Stomach (tissue), 9 donors: Measurements from ENCODE around the gene APBA1. TPM values are rescaled to one million over a fixed set of nuclear protein-coding genes. Genes with fewer than 3 reads are reported as not detected.

Experiments used
- DNase-seq, 2 donors: peaks; one replicate each; pipeline versions ENCODE4 v3.0.0 to v3.0.0-alpha.2; 2013 to 2019
- H3K27ac ChIP-seq, 5 donors: fragments of 200-600 bp in 4 of 5; sonication (generic) in 4 of 5; one replicate each; pipeline ENCODE4 v1.5.1; 2013 to 2019; ENCODE audit warnings: mild to moderate bottlenecking in 1 of 5, moderate library complexity in 1 of 5
- H3K27me3 ChIP-seq, 3 donors: fragments of 200-600 bp; sonication (generic); one replicate each; pipeline ENCODE4 v1.5.1; 2017 to 2019; ENCODE audit warnings: mixed run types in 1 of 3
- H3K36me3 ChIP-seq, 4 donors: fragments of 200-600 bp; sonication (generic); 1 replicate in 3 of 4; 2 replicates in 1 of 4; pipeline ENCODE4 v1.5.1; 2016 to 2019
- H3K4me1 ChIP-seq, 4 donors: fragments of 200-600 bp; sonication (generic); one replicate each; pipeline ENCODE4 v1.5.1; 2016 to 2019
- H3K4me3 ChIP-seq, 4 donors: fragments of 200-600 bp; sonication (generic) in 3 of 4; one replicate each; pipeline ENCODE4 v1.5.1; 2016 to 2019; ENCODE audit warnings: mild to moderate bottlenecking in 1 of 4
- H3K9me3 ChIP-seq, 4 donors: fragments of 200-600 bp; sonication (generic); one replicate each; pipeline ENCODE4 v1.5.1; 2016 to 2019
- EP300 ChIP-seq: sonication (generic); formaldehyde crosslinking; IDR thresholded peaks from one replicate; pipeline ENCODE4 v1.6.1; 2017; ENCODE audit warnings: antibody characterized with exemption
- POLR2A ChIP-seq, 4 donors: fragments of 450-650 bp; IDR thresholded peaks; one replicate each; pipeline ENCODE4 v1.6.1; 2016; ENCODE audit warnings: antibody characterized with exemption in 4 of 4, control low read depth in 2 of 4, mild to moderate bottlenecking in 1 of 4, moderate library complexity in 1 of 4
- POLR2AphosphoS5 ChIP-seq, 3 donors: sonication (generic); formaldehyde crosslinking; IDR thresholded peaks; one replicate each; pipeline ENCODE4 v1.6.1; 2016; ENCODE audit warnings: antibody characterized with exemption in 3 of 3
- WGBS, 5 donors: extraction: QIAGEN DNeasy Blood & Tissue Kit in 3 of 5; methylation state at CpG; one replicate each; pipeline versions ENCODE4 v1.1.5 to v1.1.7; 2013 to 2018; 5-methylcytosine and 5-hydroxymethylcytosine counted together
- intact Hi-C: fragments of 100-400 bp; cut with DNase I; formaldehyde crosslinking; loops from one replicate; pipeline ENCODE4 v1.15.1; 2023; ENCODE audit warnings: low total_unique reads
- polyA plus RNA-seq, 3 donors: library from polyadenylated mRNA; stranded (reverse); fragments of 200-250 nt; gene quantifications; one replicate each; pipeline ENCODE4 v1.2.3, GENCODE V29; 2013
- total RNA-seq, 5 donors: library from RNA; depleted of rRNA; stranded (reverse); fragments of >200 nt; gene quantifications; one replicate each; pipeline versions ENCODE4 v1.1.0 to v1.2.3, GENCODE V29; 2014 to 2016
- TF ChIP-seq, protein P1 (sequence below), 7 experiments: fragments of 450-650 bp in 4 of 7; fragments of 200-600 bp in 3 of 7; sonication (generic) in 3 of 7; IDR thresholded peaks; one replicate each; pipeline ENCODE4 v1.5.1; 2016 to 2019; ENCODE audit warnings: antibody characterized with exemption in 7 of 7, control low read depth in 2 of 7, mild to moderate bottlenecking in 1 of 7
- donor health status: healthy with polysubstance abuse.
- donor health status: Bipolar disorder and iron deficiency.
- donor health status: healthy.

Gene APBA1
- total and polyA plus RNA-seq, 8 donors: 0.50 to 14.2 (median 3.2) TPM

DNA sequence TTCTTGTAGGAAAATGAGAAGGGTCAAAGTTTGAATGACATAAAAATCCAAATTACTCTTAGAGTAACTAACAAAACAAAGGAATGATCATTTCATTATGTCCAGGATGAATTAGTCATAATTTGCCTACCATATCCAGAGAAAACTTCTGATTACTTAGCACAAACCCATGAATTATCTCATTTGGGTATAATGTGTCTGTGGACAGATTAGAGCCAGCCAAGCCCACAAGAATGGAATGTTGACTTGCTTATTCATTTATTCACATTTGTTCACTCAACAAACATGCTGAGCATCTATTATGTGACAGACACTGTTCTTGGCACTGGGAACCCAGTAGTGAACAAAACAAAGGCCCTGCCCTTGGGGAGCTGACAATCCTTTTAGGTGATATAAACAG is 87.4 kb downstream of the APBA1 start:
- peaks cover 0 to 8% (median 2%) of the 10 kb centered on the region in 4 donors for H3K4me1 ChIP-seq
- TF ChIP-seq POLR2A (IDR thresholded peaks at IDR 0.05) (no peak), POLR2AphosphoS5 (IDR thresholded peaks at IDR 0.05) (no peak), EP300 (no peak)
- TF ChIP-seq, protein P1, sequence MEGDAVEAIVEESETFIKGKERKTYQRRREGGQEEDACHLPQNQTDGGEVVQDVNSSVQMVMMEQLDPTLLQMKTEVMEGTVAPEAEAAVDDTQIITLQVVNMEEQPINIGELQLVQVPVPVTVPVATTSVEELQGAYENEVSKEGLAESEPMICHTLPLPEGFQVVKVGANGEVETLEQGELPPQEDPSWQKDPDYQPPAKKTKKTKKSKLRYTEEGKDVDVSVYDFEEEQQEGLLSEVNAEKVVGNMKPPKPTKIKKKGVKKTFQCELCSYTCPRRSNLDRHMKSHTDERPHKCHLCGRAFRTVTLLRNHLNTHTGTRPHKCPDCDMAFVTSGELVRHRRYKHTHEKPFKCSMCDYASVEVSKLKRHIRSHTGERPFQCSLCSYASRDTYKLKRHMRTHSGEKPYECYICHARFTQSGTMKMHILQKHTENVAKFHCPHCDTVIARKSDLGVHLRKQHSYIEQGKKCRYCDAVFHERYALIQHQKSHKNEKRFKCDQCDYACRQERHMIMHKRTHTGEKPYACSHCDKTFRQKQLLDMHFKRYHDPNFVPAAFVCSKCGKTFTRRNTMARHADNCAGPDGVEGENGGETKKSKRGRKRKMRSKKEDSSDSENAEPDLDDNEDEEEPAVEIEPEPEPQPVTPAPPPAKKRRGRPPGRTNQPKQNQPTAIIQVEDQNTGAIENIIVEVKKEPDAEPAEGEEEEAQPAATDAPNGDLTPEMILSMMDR (IDR thresholded peaks at IDR 0.05): no peak
- H3K27me3 ChIP-seq: no peaks in the 10 kb centered on the region
- H3K9me3 ChIP-seq: no peaks in the 10 kb centered on the region
- H3K4me3 ChIP-seq: no peak overlapping the region
- no peak for DNase-seq
- no peak overlapping the region for H3K27ac ChIP-seq
- H3K36me3 ChIP-seq: no peaks in the 10 kb centered on the region
- intact Hi-C loops: no loop called here

DNA sequence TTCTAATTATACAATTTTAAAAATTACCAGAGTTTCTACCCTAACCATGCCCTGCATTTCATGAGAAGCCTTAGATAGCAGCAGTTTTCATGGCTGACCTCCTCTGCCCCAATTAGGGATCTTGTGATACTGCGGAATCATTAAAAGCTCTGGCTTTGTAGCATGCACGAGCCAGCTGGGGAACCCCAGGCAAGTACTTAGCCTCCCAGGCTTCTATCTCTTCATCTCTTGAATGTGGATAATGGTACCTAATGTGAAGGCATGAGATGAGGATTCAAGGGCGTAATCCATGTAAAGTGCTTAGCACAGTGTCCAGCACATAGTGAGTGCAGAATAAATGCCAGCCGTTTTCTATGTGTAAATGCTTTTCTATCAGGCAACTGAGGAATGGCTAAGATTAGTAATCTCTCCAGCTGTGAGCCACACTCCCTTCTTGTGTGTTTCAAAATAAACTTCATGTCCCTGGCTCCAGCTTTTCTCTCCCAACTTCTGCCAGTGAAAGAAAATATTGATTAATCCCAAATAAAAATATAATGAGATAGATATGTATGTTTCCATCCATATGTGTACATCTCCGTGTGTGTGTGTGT is 88.4 kb downstream of the APBA1 start:
- Histone ChIP-seq H3K27ac (no peak overlapping the region), H3K9me3 (no peaks in the 10 kb centered on the region), H3K4me1 (peaks cover 0 to 8% (median 4%) of the 10 kb centered on the region in 4 donors), H3K4me3 (no peak overlapping the region), H3K36me3 (no peaks in the 10 kb centered on the region), H3K27me3 (no peaks in the 10 kb centered on the region)
- TF ChIP-seq POLR2A (IDR thresholded peaks at IDR 0.05) (no peak), POLR2AphosphoS5 (IDR thresholded peaks at IDR 0.05) (no peak), EP300 (no peak)
- TF ChIP-seq, protein P1 (IDR thresholded peaks at IDR 0.05): no peak
- DNase-seq: no peak
- intact Hi-C loops: no loop called here
- WGBS, 5 donors: 68 to 76% (median 72%) methylated on average over 5 of the region's 5 CpGs

GRCh38 chr9:69582544-69583297 is 89.5 kb downstream of the APBA1 start:
- intact Hi-C loops: no loop called here
- 82 to 88% (median 86%) methylated on average over 4 of the region's 4 CpGs for WGBS, 5 donors
- Histone ChIP-seq H3K9me3 (no peaks in the 10 kb centered on the region), H3K27me3 (no peaks in the 10 kb centered on the region), H3K27ac (no peak overlapping the region), H3K36me3 (no peaks in the 10 kb centered on the region), H3K4me3 (no peak overlapping the region), H3K4me1 (peaks cover 0 to 8% (median 4%) of the 10 kb centered on the region in 4 donors)
- no peak for DNase-seq
- TF ChIP-seq EP300: no peak
- no peak for TF ChIP-seq POLR2AphosphoS5 (IDR thresholded peaks at IDR 0.05)
- TF ChIP-seq, protein P1 (IDR thresholded peaks at IDR 0.05): no peak
- TF ChIP-seq POLR2A (IDR thresholded peaks at IDR 0.05): no peak

GRCh38 chr9:69582018-69582417 is 90.2 kb downstream of the APBA1 start:
- TF ChIP-seq POLR2AphosphoS5 (IDR thresholded peaks at IDR 0.05) (no peak), EP300 (no peak), POLR2A (IDR thresholded peaks at IDR 0.05) (no peak)
- TF ChIP-seq, protein P1 (IDR thresholded peaks at IDR 0.05): no peak
- no peak overlapping the region for H3K4me3 ChIP-seq
- peaks cover 0 to 8% (median 4%) of the 10 kb centered on the region in 4 donors for H3K4me1 ChIP-seq
- no peak for DNase-seq
- no peaks in the 10 kb centered on the region for H3K27me3 ChIP-seq
- H3K9me3 ChIP-seq: no peaks in the 10 kb centered on the region
- WGBS, 5 donors: 42 to 69% (median 61%) methylated on average over 5 of the region's 5 CpGs
- intact Hi-C loops: no loop called here
- H3K36me3 ChIP-seq: no peaks in the 10 kb centered on the region
- H3K27ac ChIP-seq: no peak overlapping the region
